NCI-H146 treated with DMSO at 0.1 percent for 48 hours (cell line): ENCODE results near the gene BBS4.

Source experiments
- DNase-seq: peaks from one replicate; lab custom pipeline; 2025; ENCODE audit not compliant: unreplicated experiment; lab: John Stamatoyannopoulos, UW

The BBS4 gene

DNA sequence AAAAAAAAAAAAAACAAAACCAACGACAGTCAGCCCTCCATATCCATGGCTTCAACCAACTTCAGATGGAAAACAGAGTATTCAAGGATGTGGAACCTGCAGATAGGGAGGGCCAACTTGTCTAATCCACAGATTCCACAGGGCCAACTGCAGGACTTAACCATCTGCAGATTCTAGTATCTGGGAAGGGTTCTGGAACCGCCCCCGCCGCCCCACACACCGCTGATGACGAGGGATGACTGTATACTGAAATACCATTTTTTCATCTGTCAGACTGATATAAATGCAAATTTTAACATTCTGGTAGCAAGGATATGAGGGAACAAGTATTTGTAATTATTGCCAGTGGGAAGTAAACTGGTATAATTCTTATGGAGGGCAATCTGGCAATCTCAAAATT is 68.1 kb downstream of the BBS4 start:
- DNase-seq, result no peak

DNA sequence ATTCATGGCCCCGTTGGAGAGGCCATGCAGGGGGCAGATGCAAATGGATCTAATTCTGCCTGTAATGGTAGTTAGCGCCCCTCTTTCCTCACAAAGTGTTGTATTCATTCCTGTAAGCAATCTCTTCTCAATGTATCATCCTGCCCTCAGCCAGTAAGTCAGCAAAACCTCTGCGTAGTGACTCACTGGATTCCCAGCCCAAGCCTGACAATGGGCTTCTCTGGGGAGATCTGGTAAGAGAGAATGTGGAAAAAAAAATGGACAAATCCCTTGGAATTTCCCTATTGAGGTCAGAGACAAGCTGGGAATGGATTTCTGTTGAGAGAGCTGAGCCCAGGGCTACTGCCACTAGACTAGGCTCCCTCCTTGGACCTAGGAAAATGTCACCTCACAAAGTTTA is 72.2 kb downstream of the BBS4 start:
- no peak for DNase-seq

DNA sequence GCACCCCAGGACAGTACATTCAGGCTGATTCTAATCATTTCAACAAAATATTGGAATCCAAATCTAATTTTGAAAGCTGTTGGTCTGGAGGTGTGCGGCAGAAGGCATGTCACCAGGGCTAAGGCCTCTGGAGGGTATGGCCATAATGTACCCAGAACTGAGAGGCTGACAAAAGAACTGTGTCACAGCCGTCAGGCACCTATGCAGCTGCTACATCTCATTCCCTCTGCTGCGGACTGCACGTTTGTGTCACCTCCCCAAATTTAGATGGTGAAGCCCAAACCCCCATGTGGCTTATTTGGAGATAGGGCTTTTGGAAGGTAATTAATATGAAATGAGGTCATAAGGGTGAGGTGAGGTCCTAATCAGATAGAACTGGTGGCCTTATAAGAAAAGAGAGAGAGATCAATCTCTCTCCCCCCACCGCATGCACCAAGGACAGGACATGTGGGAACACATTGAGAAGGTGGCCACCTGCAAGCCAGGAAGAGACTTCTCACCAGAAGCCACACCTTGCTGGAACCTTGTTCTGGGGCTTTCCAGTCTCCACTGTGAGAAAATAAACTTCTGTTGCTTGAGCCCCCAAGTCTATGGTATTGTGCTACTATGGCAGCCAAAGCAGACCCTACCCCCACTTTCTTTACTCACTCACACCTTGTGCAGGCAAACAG is 74.7 kb downstream of the BBS4 start:
- no peak for DNase-seq

DNA sequence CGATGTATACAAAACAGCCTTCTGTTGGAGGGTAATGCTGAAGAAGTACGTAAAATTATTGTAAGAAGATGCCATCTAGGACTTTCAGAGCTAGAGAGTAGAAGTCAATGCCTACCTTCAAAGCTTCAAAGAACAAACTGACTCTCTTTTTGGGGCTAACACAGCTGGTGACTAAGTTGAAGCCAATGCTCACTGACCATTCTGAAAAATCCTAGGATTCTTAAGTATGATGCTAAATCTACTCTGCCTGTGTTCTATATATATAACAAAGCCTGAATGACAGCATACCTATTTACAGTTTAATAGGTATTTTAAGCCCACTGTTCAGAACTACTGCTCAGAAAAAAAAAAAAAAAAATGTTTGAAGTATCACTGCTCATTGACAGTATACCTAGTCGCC is 78.6 kb downstream of the BBS4 start:
- DNase-seq, result no peak

- no peak for DNase-seq
Observed at GRCh38 chr15:72766025-72766424, 80.0 kb downstream of the BBS4 start.

- no peak for DNase-seq
Observed at GRCh38 chr15:72766780-72767179, 80.8 kb downstream of the BBS4 start.

GRCh38 chr15:72770673-72771328 is 84.8 kb downstream of the BBS4 start:
- DNase-seq, result no peak

DNA sequence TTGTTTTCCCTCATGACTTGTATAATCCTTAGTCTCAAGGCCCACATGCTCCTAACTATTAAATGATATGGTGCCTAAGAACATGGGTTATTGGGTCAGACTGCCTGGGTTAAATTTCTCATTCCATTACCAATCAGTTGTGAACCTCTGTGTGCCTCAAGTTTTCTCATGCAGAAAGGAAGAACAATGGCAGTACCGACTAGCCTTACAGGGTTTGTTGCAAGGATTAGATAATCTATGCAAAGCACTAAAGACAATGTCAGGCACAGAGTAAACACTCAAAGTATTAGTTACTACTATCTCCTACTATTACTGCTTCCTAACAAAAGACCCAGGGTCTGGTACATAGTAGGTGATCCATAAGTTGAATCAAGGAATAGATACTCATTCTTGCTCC is 85.3 kb downstream of the BBS4 start:
- DNase-seq, result no peak

DNA sequence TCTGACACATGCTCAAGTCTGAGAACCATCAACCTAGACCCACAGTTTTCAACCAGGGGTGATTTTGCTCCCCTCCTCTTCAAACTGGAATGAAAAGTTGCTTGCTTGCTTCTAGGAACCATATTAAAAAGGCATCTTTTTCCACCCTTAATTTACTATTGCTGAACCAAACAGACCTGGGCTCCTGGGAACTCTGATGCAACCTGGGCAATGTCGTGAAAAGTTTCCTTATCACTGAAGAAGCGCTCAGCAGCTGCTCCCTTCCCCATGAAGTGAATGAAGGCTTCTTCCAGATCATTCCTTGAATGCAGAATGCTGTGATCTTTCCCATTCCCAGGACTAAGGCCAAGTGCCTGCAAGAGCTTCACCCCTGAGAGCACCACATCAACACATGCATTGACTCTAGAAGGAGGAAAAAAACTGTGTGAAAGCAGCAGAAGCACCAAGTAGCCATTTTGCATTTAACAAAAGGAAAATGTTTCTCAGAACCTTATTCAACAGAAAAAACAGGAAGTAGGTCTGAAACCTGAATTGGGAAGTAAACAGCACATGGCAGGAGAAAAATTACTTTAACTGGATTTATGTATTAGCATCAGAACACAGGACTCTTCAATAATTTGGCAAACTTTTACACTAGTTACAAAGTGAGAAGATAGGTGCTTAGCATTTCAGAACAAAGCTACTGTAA is 88.8 kb downstream of the BBS4 start:
- DNase-seq, result no peak

GRCh38 chr15:72778796-72779195 is 92.8 kb downstream of the BBS4 start:
- no peak for DNase-seq

GRCh38 chr15:72781631-72782030 is 95.6 kb downstream of the BBS4 start:
- DNase-seq, result no peak

GRCh38 chr15:72782274-72783003 is 96.4 kb downstream of the BBS4 start:
- DNase-seq, result no peak

DNA sequence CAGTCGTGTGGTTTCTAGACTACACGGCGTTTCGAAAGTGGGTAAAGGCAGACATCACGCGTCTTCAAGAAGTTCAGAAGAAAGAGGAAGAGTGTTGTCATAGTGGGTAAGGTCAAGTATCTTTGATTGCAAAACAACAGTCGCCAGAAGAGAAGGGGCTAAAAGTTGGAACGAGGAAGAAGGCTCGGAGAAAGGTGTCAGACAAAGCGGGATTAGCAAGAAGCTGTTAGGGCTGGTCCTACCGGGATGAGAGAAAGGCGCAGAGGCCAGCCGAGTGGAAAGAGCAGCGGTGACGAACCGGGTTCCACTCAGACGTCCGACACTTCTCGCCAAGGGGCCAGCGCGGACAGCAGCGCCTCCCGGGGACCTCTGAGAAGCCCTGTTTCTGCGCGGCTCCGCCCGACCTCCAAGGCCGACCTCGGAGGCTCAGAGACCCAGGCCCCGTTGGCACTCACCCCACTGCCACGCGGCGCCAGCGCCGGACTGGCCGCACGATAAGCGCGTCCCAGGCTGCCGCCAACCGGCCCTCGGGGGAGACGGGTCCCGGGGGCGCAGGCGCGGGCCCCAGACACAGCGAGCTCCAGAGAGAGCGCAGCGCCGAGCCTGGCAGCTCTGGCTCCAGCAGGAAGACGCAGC is 97.1 kb downstream of the BBS4 start:
- no peak for DNase-seq

- DNase-seq, result peak; percentile 50
Observed at GRCh38 chr15:72783640-72784455, 97.8 kb downstream of the BBS4 start, which contains the start of gene ADPGK. TSS of gene ADPGK (minus strand) at chr15:72783758. CDS start at chr15:72783691, 67 bp downstream.

- DNase-seq, result no peak
Observed at GRCh38 chr15:72784456-72784876, 98.5 kb downstream of the BBS4 start.

DNA sequence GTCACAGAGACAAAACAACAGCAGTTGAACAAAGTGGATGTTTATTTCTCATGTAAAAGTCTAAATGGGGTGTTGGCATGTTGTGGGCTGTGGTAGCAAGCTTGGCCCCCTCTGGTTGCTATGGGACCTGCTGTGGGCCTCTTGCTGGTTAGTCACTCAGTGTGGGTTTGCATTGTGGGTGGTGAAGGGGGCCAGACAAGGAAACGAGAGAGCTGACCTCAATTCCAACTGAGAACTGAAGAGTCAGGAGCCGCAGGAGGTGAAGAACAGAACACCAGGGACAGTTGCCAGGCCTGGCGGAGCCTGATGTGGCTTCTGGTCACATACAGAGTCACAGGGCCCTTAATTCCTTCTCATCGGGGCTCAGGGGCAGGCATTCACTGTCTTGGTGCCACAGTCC is 99.4 kb downstream of the BBS4 start:
- DNase-seq, result no peak

GRCh38 chr15:72785841-72786240 is 99.8 kb downstream of the BBS4 start:
- DNase-seq, result no peak

DNA sequence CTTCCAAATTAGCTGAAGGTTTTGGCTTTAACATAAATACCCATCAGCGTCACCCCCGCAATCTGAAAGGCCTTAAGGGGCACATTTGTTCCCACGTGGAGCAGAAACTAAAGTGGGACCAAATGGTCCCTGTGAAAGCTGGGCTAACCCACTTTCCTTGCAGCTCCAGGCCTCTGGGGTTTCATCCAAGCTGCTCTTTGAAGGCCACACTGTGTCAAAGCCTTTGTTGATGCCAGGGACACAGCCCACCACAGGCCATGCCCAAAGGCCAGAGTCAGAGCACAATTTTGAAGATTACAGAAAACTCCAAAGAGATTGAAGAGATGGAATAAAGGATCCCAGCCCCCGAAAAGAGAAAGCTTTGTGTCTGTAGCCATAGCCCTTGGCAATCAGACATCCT is 100.2 kb downstream of the BBS4 start:
- no peak for DNase-seq

GRCh38 chr15:72786676-72787345 is 100.8 kb downstream of the BBS4 start:
- no peak for DNase-seq

DNA sequence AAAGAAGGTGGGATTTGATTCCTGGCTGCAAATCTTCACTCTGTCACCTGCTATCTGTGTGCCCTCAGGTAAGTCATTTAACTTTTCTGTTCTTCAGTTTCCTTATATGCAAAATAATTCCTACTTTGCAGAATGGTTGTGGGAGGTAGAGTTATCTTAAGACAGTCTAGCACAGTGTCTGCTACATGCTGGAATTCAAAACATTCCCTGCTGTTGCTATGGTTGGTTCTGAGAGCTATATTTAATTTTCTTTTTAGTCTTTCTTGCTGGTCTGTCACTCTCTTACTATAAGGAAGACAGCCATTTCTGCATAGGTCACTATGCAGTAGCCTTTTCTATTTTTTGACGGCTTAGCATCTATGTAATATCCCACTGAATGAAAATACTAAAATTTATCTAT is 101.5 kb downstream of the BBS4 start:
- no peak for DNase-seq
